Esophagus squamous epithelium (tissue), 5 donors: ENCODE measurements around the gene IL1RN. TPM values are rescaled to one million over a fixed set of nuclear protein-coding genes. Genes with fewer than 3 reads are reported as not detected.

ENCODE experiments used
- DNase-seq: peaks from one replicate; lab custom pipeline; 2025; lab: John Stamatoyannopoulos, UW
- H3K27ac ChIP-seq, 4 donors: fragments of 200-600 bp; sonication (generic); one replicate each; pipeline ENCODE4 v1.5.1; 2016 to 2019; ENCODE audit warnings: mild to moderate bottlenecking in 1 of 4
- H3K27me3 ChIP-seq, 4 donors: fragments of 200-600 bp; sonication (generic); 1 replicate in 3 of 4; 2 replicates in 1 of 4; pipeline versions ENCODE4 v1.5.1 to v1.6.0; 2017 to 2021; ENCODE audit warnings: antibody characterized with exemption in 1 of 4
- H3K36me3 ChIP-seq, 3 donors: fragments of 200-600 bp; sonication (generic); one replicate each; pipeline ENCODE4 v1.5.1; 2016 to 2019
- H3K4me1 ChIP-seq, 3 donors: fragments of 200-600 bp; sonication (generic); one replicate each; pipeline ENCODE4 v1.5.1; 2017 to 2019
- H3K4me3 ChIP-seq, 4 donors: fragments of 200-600 bp; sonication (generic); 1 replicate in 3 of 4; 2 replicates in 1 of 4; pipeline ENCODE4 v1.5.1; 2016 to 2019; ENCODE audit warnings: mild to moderate bottlenecking in 2 of 4, moderate library complexity in 1 of 4
- H3K9me3 ChIP-seq, 3 donors: fragments of 200-600 bp; sonication (generic); one replicate each; pipeline ENCODE4 v1.5.1; 2016 to 2019
- POLR2A ChIP-seq, 4 donors: fragments of 450-650 bp; IDR thresholded peaks; one replicate each; pipeline ENCODE4 v1.6.1; 2017; ENCODE audit warnings: antibody characterized with exemption in 4 of 4, mild to moderate bottlenecking in 4 of 4, moderate library complexity in 3 of 4
- WGBS, 2 donors: methylation state at CpG; one replicate each; pipeline ENCODE4 v1.1.5; 2018; 5-methylcytosine and 5-hydroxymethylcytosine counted together
- intact Hi-C: fragments of 100-400 bp; cut with DNase I; formaldehyde crosslinking; loops from one replicate; pipeline ENCODE4 v1.15.0; 2022
- small RNA-seq, 4 donors: library from RNA; depleted of rRNA; stranded (forward); fragments of <200 nt; gene quantifications; one replicate each; pipeline ENCODE3, GENCODE V24; 2016
- total RNA-seq, 4 donors: library from RNA; depleted of rRNA; stranded (reverse); fragments of >200 nt; gene quantifications; one replicate each; pipeline ENCODE4 v1.1.0, GENCODE V29; 2016
- TF ChIP-seq, protein P1 (sequence below), 6 experiments: fragments of 450-650 bp in 4 of 6; fragments of 200-600 bp in 2 of 6; sonication (generic) in 2 of 6; IDR thresholded peaks; one replicate each; pipeline ENCODE4 v1.5.1; 2016 to 2019; ENCODE audit warnings: antibody characterized with exemption in 6 of 6, mild to moderate bottlenecking in 4 of 6, moderate library complexity in 4 of 6
- donor health status: DM: yes; HTN: yes; CAD: no.

IL1RN gene
- total RNA-seq, 4 donors from 2014 or later = 594 to 1,539 (median 978) TPM

GRCh38 chr2:113182471-113183260 is 55.3 kb downstream of the IL1RN start:
- Histone ChIP-seq H3K36me3 (peaks cover 0 to 40% (median 0%) of the 10 kb centered on the region in 3 donors), H3K4me3 (no peak overlapping the region), H3K27me3 (no peaks in the 10 kb centered on the region), H3K27ac (no peak overlapping the region), H3K4me1 (peaks cover 4 to 28% (median 6%) of the 10 kb centered on the region in 3 donors), H3K9me3 (no peaks in the 10 kb centered on the region)
- intact Hi-C loops = no loop called here
- no peak for DNase-seq
- no peak for TF ChIP-seq POLR2A (IDR thresholded peaks at IDR 0.05)
- TF ChIP-seq, protein P1, sequence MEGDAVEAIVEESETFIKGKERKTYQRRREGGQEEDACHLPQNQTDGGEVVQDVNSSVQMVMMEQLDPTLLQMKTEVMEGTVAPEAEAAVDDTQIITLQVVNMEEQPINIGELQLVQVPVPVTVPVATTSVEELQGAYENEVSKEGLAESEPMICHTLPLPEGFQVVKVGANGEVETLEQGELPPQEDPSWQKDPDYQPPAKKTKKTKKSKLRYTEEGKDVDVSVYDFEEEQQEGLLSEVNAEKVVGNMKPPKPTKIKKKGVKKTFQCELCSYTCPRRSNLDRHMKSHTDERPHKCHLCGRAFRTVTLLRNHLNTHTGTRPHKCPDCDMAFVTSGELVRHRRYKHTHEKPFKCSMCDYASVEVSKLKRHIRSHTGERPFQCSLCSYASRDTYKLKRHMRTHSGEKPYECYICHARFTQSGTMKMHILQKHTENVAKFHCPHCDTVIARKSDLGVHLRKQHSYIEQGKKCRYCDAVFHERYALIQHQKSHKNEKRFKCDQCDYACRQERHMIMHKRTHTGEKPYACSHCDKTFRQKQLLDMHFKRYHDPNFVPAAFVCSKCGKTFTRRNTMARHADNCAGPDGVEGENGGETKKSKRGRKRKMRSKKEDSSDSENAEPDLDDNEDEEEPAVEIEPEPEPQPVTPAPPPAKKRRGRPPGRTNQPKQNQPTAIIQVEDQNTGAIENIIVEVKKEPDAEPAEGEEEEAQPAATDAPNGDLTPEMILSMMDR (IDR thresholded peaks at IDR 0.05) = no peak
- WGBS, 2 donors = 50 to 83% methylated on average over 4 to 7 of the region's 15 CpGs

DNA sequence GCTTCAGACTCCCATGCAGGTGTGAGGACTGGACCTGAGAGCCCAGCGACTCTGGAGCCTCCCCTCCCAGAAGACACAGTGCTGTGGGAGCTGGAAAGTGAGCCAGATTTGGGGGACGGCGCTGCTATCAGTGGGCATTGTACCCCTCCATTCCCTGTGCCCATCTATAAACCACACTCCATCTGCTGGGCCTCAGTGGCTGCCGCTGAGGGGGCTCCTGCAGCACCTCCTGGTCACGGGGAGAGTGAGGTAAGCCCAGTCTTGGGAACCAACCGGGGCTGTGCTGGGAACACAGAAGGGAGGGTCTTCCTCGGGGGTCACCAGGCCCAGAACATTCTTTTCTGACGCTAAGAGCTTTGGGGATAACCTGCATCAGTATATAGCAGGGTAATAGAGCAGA is 55.9 kb downstream of the IL1RN start:
- Histone ChIP-seq H3K4me3 (no peak overlapping the region), H3K4me1 (peaks cover 4 to 28% (median 6%) of the 10 kb centered on the region in 3 donors), H3K27ac (no peak overlapping the region), H3K9me3 (no peaks in the 10 kb centered on the region), H3K27me3 (no peaks in the 10 kb centered on the region), H3K36me3 (peaks cover 0 to 40% (median 0%) of the 10 kb centered on the region in 3 donors)
- 91 to 93% methylated on average over 2 to 6 of the region's 8 CpGs for WGBS, 2 donors
- no peak for DNase-seq
- intact Hi-C loops = no loop called here
- TF ChIP-seq, protein P1 (IDR thresholded peaks at IDR 0.05) = no peak

Small RNA genes within 50 kb of the gene (small RNA-seq; reads per million reads assigned to genes)
- gene RNU6-1180P = 0 to 0.15 (median 0) reads per million in 4 donors

Other genes starting within 250 kb of the IL1RN start
- 1 to 10 TPM in 1 of 4 donors, not detected in 3; 1.3 TPM for gene IL37, start 216.4 kb upstream of the IL1RN start, total RNA-seq
- 100 to 1,000 TPM in 1 of 4 donors, 1 to 10 TPM in 2, not detected in 1; 7.3 to 223 (median 7.7) TPM for gene IL36G, start 149.6 kb upstream of the IL1RN start, total RNA-seq
- 100 to 1,000 TPM in 3 of 4 donors, 10 to 100 TPM in 1; 54.9 to 254 (median 207) TPM for gene IL36A, start 122.1 kb upstream of the IL1RN start, total RNA-seq
- gene IL36B, start 74.7 kb upstream of the IL1RN start, total RNA-seq = 1 to 10 TPM in 2 of 4 donors, not detected in 2; 1.5 to 1.7 TPM
- 10 to 100 TPM in 3 of 4 donors, 1 to 10 TPM in 1; 5.0 to 90.7 (median 28.9) TPM for gene IL36RN, start 68.4 kb upstream of the IL1RN start, total RNA-seq
- gene IL1F10, start 59.6 kb upstream of the IL1RN start, total RNA-seq = under 1 TPM in 1 of 4 donors, not detected in 3; 0.53 TPM
- 10 to 100 TPM; 25.1 to 62.5 (median 50.2) TPM for gene PSD4, start 46.4 kb downstream of the IL1RN start, total RNA-seq
- gene PAX8, start 151.3 kb downstream of the IL1RN start, total RNA-seq = 1 to 10 TPM in 3 of 4 donors, under 1 TPM in 1; 0.32 to 7.6 (median 2.7) TPM